Hepatocyte (in vitro differentiated cells): Measurements from ENCODE around the gene EIF2AK2.

Source experiments
- EZH2phosphoT487 ChIP-seq: fragments of 200-600 bp; sonication (generic); IDR thresholded peaks from one replicate; pipeline ENCODE4 v1.6.1; 2018; ENCODE audit warnings: antibody characterized with exemption, mild to moderate bottlenecking, low read depth, moderate library complexity; ENCODE audit not compliant: unreplicated experiment, severe bottlenecking
- TF ChIP-seq, protein P1 (sequence below): fragments of 200-600 bp; sonication (generic); IDR thresholded peaks from 2 replicates; pipeline ENCODE4 v1.5.1; 2016; ENCODE audit warnings: antibody characterized with exemption, mild to moderate bottlenecking; ENCODE audit not compliant: poor library complexity

GRCh38 chr2:37153224-37153623 is 3.6 kb downstream of the EIF2AK2 start:
- TF ChIP-seq, protein P1, sequence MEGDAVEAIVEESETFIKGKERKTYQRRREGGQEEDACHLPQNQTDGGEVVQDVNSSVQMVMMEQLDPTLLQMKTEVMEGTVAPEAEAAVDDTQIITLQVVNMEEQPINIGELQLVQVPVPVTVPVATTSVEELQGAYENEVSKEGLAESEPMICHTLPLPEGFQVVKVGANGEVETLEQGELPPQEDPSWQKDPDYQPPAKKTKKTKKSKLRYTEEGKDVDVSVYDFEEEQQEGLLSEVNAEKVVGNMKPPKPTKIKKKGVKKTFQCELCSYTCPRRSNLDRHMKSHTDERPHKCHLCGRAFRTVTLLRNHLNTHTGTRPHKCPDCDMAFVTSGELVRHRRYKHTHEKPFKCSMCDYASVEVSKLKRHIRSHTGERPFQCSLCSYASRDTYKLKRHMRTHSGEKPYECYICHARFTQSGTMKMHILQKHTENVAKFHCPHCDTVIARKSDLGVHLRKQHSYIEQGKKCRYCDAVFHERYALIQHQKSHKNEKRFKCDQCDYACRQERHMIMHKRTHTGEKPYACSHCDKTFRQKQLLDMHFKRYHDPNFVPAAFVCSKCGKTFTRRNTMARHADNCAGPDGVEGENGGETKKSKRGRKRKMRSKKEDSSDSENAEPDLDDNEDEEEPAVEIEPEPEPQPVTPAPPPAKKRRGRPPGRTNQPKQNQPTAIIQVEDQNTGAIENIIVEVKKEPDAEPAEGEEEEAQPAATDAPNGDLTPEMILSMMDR: no peak
- no peak for TF ChIP-seq EZH2phosphoT487
